Measurements from ENCODE around the gene NDUFA7. TPM values are rescaled to one million over a fixed set of nuclear protein-coding genes. Genes with fewer than 3 reads are reported as not detected.

Gene NDUFA7
- total RNA-seq, 1 experiment from 2014 or later, result 76.4 TPM

GRCh38 chr19:8311461-8312260, 9.5 kb downstream of the NDUFA7 start:
- TF ChIP-seq E2F5 (CRISPR knock-in tag; IDR thresholded peaks at IDR 0.05) (no peak), ZNF416 (CRISPR knock-in tag; IDR thresholded peaks at IDR 0.05) (no peak), ATF6 (CRISPR knock-in tag; IDR thresholded peaks at IDR 0.05) (no peak), ETV6 (CRISPR knock-in tag; IDR thresholded peaks at IDR 0.05) (no peak), FOXJ3 (CRISPR knock-in tag; IDR thresholded peaks at IDR 0.05; ENCODE audit: borderline replicate concordance) (no peak), ZNF263 (CRISPR knock-in tag; IDR thresholded peaks at IDR 0.05; ENCODE audit: low read depth) (no peak), CDX4 (CRISPR knock-in tag; IDR thresholded peaks at IDR 0.05; ENCODE audit: borderline replicate concordance) (no peak), HMGA2 (CRISPR knock-in tag; IDR thresholded peaks at IDR 0.05) (no peak), IRF2 (CRISPR knock-in tag; IDR thresholded peaks at IDR 0.05; ENCODE audit: borderline replicate concordance, low read depth) (no peak), MAX (CRISPR knock-in tag; IDR thresholded peaks at IDR 0.05) (no peak), NR1H2 (CRISPR knock-in tag; IDR thresholded peaks at IDR 0.05) (no peak), JAZF1 (CRISPR knock-in tag; IDR thresholded peaks at IDR 0.05) (no peak), E2F1 (CRISPR knock-in tag; IDR thresholded peaks at IDR 0.05) (no peak)
- ChIA-PET POLR2A (interaction anchor here (0.7 to 0.8 kb wide), 2 partner anchors 10 to 784 kb away, joined by 3 read pairs; partner anchors contain the start of genes NDUFA7 and RPS28), CTCF (interaction anchor here (0.6 to 1.3 kb wide), 2 partner anchors 7 to 310 kb away, joined by 3 to 4 read pairs; no protein-coding TSS in a partner anchor)
- no peak overlapping the region for H3K4me3 Mint-ChIP-seq
- H3K4me1 Mint-ChIP-seq, result peaks cover 31% of the 10 kb centered on the region
- no peak overlapping the region for H3K27ac Mint-ChIP-seq
- DNase-seq (ENCODE audit: low spot score), result peak; percentile 7
- no peaks in the 10 kb centered on the region for H3K27me3 Mint-ChIP-seq (ENCODE audit: low read depth)
- H3K9me3 Mint-ChIP-seq, result no peaks in the 10 kb centered on the region
- no peak for ATAC-seq
- H3K36me3 Mint-ChIP-seq, result peaks cover 31% of the 10 kb centered on the region

GRCh38 chr19:8310342-8311055, 10.7 kb downstream of the NDUFA7 start:
- peaks cover 28% of the 10 kb centered on the region for H3K36me3 Mint-ChIP-seq
- ATAC-seq, result no peak
- TF ChIP-seq ATF2 (CRISPR knock-in tag; IDR thresholded peaks at IDR 0.05; ENCODE audit: borderline replicate concordance, low read depth), result no peak
- TF ChIP-seq RORB (CRISPR knock-in tag; IDR thresholded peaks at IDR 0.05), result no peak
- no peak for TF ChIP-seq ARID4B (CRISPR knock-in tag; IDR thresholded peaks at IDR 0.05; ENCODE audit: borderline replicate concordance)
- no peak for TF ChIP-seq ZNF317 (CRISPR knock-in tag; IDR thresholded peaks at IDR 0.05; ENCODE audit: borderline replicate concordance, low read depth)
- no peak for TF ChIP-seq ZNF263 (CRISPR knock-in tag; IDR thresholded peaks at IDR 0.05; ENCODE audit: low read depth)
- TF ChIP-seq ZNF671 (CRISPR knock-in tag; IDR thresholded peaks at IDR 0.05), result no peak
- no peak for TF ChIP-seq TEAD4 (CRISPR knock-in tag; IDR thresholded peaks at IDR 0.05)
- TF ChIP-seq ZNF219 (CRISPR knock-in tag; IDR thresholded peaks at IDR 0.05; ENCODE audit: borderline replicate concordance), result no peak

More at GRCh38 chr19:8310342-8311055, 10.7 kb downstream of the NDUFA7 start:
- POLR2A ChIA-PET, result interaction anchor here (0.7 kb wide), 1 partner anchor 783 kb away, joined by 3 read pairs; no protein-coding TSS in a partner anchor
- Mint-ChIP-seq H3K9me3 (no peaks in the 10 kb centered on the region), H3K4me1 (peaks cover 27% of the 10 kb centered on the region), H3K27me3 (ENCODE audit: low read depth) (no peaks in the 10 kb centered on the region), H3K27ac (no peak overlapping the region), H3K4me3 (no peak overlapping the region)
- CTCF ChIA-PET, result interaction anchor here (1.3 kb wide), 1 partner anchor 308 kb away, joined by 3 read pairs; no protein-coding TSS in a partner anchor
- DNase-seq (ENCODE audit: low spot score), result peak; percentile 4

All from WTC11 (cell line).